HepG2 (cell line): ENCODE measurements around the gene PCIF1. TPM values are rescaled to one million over a fixed set of nuclear protein-coding genes. Genes with fewer than 3 reads are reported as not detected.

Source experiments
- ARID4A ChIP-seq: sonication (generic); formaldehyde crosslinking; IDR thresholded peaks from 2 replicates; pipeline ENCODE4 v1.5.0; 2020; ENCODE audit warnings: mild to moderate bottlenecking, missing genetic modification reagents, borderline replicate concordance
- BCL6 ChIP-seq: IDR thresholded peaks from 2 replicates; pipeline ENCODE4 v1.6.1; 2016; ENCODE audit warnings: missing genetic modification reagents, missing compliant biosample characterization
- HDAC1 ChIP-seq: sonication (generic); formaldehyde crosslinking; IDR thresholded peaks from 2 replicates; pipeline ENCODE4 v1.5.1; 2020; ENCODE audit warnings: mild to moderate bottlenecking, missing genetic modification reagents
- HNF1A ChIP-seq, 2 experiments: sonication (generic) in 1 of 2; formaldehyde crosslinking in 1 of 2; IDR thresholded peaks; 2 replicates each; pipeline versions ENCODE4 v1.4.0 to v1.6.1; 2016 to 2020; ENCODE audit warnings: borderline replicate concordance in 1 of 2, low read depth in 1 of 2, mild to moderate bottlenecking in 1 of 2, missing genetic modification reagents in 1 of 2
- MTERF4 ChIP-seq: sonication (generic); formaldehyde crosslinking; IDR thresholded peaks from 2 replicates; pipeline ENCODE4 v1.8.0; 2023; ENCODE audit warnings: mild to moderate bottlenecking, missing genetic modification reagents
- PCBP2 ChIP-seq: fragments of 200-400 bp; formaldehyde crosslinking; optimal IDR thresholded peaks from 2 replicates; pipeline ENCODE3; 2018; ENCODE audit warnings: low read length, low read depth; ENCODE audit not compliant: poor library complexity, severe bottlenecking
- XRCC5 ChIP-seq: fragments of 200-400 bp; formaldehyde crosslinking; optimal IDR thresholded peaks from 2 replicates; pipeline ENCODE3; 2017; ENCODE audit warnings: mild to moderate bottlenecking, low read length
- ZNF609 ChIP-seq: sonication (generic); formaldehyde crosslinking; IDR thresholded peaks from 2 replicates; pipeline ENCODE4 v1.4.0; 2020; ENCODE audit warnings: mild to moderate bottlenecking, missing genetic modification reagents, borderline replicate concordance
- ZNF749 ChIP-seq: sonication (generic); formaldehyde crosslinking; IDR thresholded peaks from 2 replicates; pipeline ENCODE4 v1.8.0; 2022; ENCODE audit warnings: mild to moderate bottlenecking, missing genetic modification reagents, moderate library complexity, borderline replicate concordance
- ZNF772 ChIP-seq: sonication (generic); formaldehyde crosslinking; IDR thresholded peaks from 2 replicates; pipeline ENCODE4 v1.5.0; 2020; ENCODE audit warnings: mild to moderate bottlenecking, missing genetic modification reagents
- polyA plus RNA-seq, 8 experiments: library from polyadenylated mRNA; depleted of rRNA in 3 of 8; stranded (reverse) in 7 of 8; unstranded in 1 of 8; fragments of >200 nt; fragmentation: Illumina TruSeq in 4 of 8; extraction: Trizol in 4 of 8; gene quantifications; 2 replicates each; pipeline versions ENCODE4 v1.2.1 to v1.2.3, GENCODE V29; 2011 to 2016; ENCODE audit warnings: low read depth in 4 of 8, missing spikeins in 1 of 8, mixed read lengths in 1 of 8; ENCODE audit not compliant: insufficient read depth in 1 of 8
- total RNA-seq, 5 experiments: library from RNA; depleted of rRNA; stranded (reverse); fragments of >200 nt; fragmentation: Illumina TruSeq; extraction: Trizol; gene quantifications; 2 replicates each; pipeline ENCODE4 v1.2.3, GENCODE V29; 2016; ENCODE audit warnings: low read depth in 1 of 5

PCIF1 gene
- total and polyA plus RNA-seq, 2 of the 13 experiments (the other 11 are each of a cell fraction or from before 2014, with no cell fraction given), result 20.9 to 24.4 TPM

- TF ChIP-seq ZNF609 (peak; percentile 94), ZNF749 (CRISPR knock-in tag) (peak; percentile 59; the same call in 1 of the 2 replicates), ARID4A (CRISPR knock-in tag) (peak; percentile 46; the same call in 1 of the 2 replicates), BCL6 (CRISPR knock-in tag) (peak; percentile 93), XRCC5 (peak; percentile 28), HDAC1 (peak; percentile 89), HNF1A (IDR thresholded peaks at IDR 0.05; ENCODE audit: low read depth) (peak; percentile 74), HNF1A (CRISPR knock-in tag; IDR thresholded peaks at IDR 0.05; ENCODE audit: borderline replicate concordance) (peak; percentile 78; the same call in 1 of the 2 replicates), MTERF4 (peak; percentile 53; the same call in 1 of the 2 replicates), PCBP2 (no peak), ZNF772 (CRISPR knock-in tag) (peak; percentile 92)
These were observed 7.2 kb upstream of the PCIF1 start (continued) for GRCh38 chr20:45927071-45927878.
